Psoas muscle (tissue), 8 donors: ENCODE data around the gene MAS1L. TPM values are rescaled to one million over a fixed set of nuclear protein-coding genes. Genes with fewer than 3 reads are reported as not detected.

Experiments used
- ATAC-seq, 4 donors: fragments of 200-7000 bp; cut with Tn5 transposase; one replicate each; pipeline ENCODE4 v1.9.1; 2020; ENCODE audit warnings: moderate library complexity in 3 of 4, mild to moderate bottlenecking in 2 of 4
- DNase-seq, 2 donors: peaks; one replicate each; pipeline ENCODE4 v3.0.0-alpha.2; 2020
- H3K27ac ChIP-seq: fragments of 200-600 bp; one replicate; pipeline ENCODE4 v1.8.0; 2022
- H3K27me3 ChIP-seq, 3 donors: fragments of 200-600 bp in 1 of 3; one replicate each; pipeline versions ENCODE4 v1.6.1 to v1.8.0; 2013 to 2022; ENCODE audit warnings: low read length in 2 of 3, mild to moderate bottlenecking in 2 of 3, moderate library complexity in 1 of 3; ENCODE audit not compliant: insufficient read depth in 3 of 3
- H3K36me3 ChIP-seq, 2 donors: fragments of 200-600 bp in 1 of 2; one replicate each; pipeline versions ENCODE4 v1.6.1 to v1.8.0; 2013 to 2022; ENCODE audit warnings: low read depth in 1 of 2, mild to moderate bottlenecking in 1 of 2, moderate library complexity in 1 of 2; ENCODE audit not compliant: insufficient read depth in 1 of 2
- H3K4me1 ChIP-seq: fragments of 200-600 bp; one replicate; pipeline ENCODE4 v1.8.0; 2022
- H3K4me3 ChIP-seq: fragments of 200-600 bp; one replicate; pipeline ENCODE4 v1.8.0; 2022; ENCODE audit warnings: mild to moderate bottlenecking
- H3K9me3 ChIP-seq: fragments of 200-600 bp; one replicate; pipeline ENCODE4 v1.8.0; 2022
- WGBS, 3 donors: extraction: QIAGEN DNeasy Blood & Tissue Kit; methylation state at CpG; one replicate each; pipeline versions ENCODE4 v1.1.6 to v1.1.7; 2013; 5-methylcytosine and 5-hydroxymethylcytosine counted together
- intact Hi-C, 2 donors: fragments of 100-400 bp; cut with DNase I; formaldehyde crosslinking; loops; one replicate each; pipeline versions ENCODE4 v1.11.0 to v1.14.2; 2022
- polyA plus RNA-seq, 3 donors: library from polyadenylated mRNA; stranded (reverse); fragments of 200-250 nt; gene quantifications; one replicate each; pipeline ENCODE4 v1.2.3, GENCODE V29; 2013
- total RNA-seq, 4 donors: library from RNA; stranded (reverse); fragmentation: NEBNext Ultra II Directional in 2 of 4; extraction: Animal tissue kit (Norgen Biotek cat#: 25700) in 2 of 4; gene quantifications; one replicate each; pipeline versions ENCODE4 v1.2.1 to v1.2.4, GENCODE V29; 2021 to 2023
- TF ChIP-seq, protein P1 (sequence below): fragments of 200-600 bp; IDR thresholded peaks from one replicate; pipeline ENCODE4 v1.8.0; 2022; ENCODE audit warnings: antibody characterized with exemption
- donor health status: healthy with polysubstance abuse.
- donor health status: DM: no; HTN: no; CAD: no; lungs with moderate emphysema.
- donor health status: Bipolar disorder and iron deficiency.
- donor health status: healthy.
- donor health status: DM: yes; HTN: yes; CAD: no.
- donor health status: DM: no; HTN: no; CAD: no.
- donor health status: DM: no; HTN: no; CAD: no.
- donor health status: DM: yes; HTN: yes; CAD: no.

MAS1L gene
- total and polyA plus RNA-seq, 7 donors, result not detected

DNA sequence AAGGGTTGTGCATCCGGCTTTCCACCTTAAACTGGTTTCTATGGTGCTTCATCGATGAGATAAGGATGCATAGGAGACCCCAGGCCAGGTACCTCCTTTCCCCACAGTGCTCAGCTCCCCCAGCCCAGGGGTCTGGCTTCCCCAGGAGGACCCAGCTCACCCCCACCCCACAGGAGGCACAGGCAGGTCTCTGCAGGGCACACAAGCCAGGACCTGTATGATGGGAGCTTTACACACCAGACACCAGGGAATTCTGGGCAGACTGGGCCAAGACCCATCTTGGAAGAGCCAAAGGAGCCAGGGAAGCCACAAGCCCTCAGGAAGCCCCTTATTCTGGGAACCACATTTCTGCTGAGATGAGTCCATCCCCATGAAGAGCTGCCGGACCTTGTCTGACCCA is 42.2 kb upstream of the MAS1L start:
- no peaks in the 10 kb centered on the region for H3K36me3 ChIP-seq
- H3K4me1 ChIP-seq, result no peaks in the 10 kb centered on the region
- DNase-seq (no peak), ATAC-seq (no peak)
- intact Hi-C loops, result no loop called here
- H3K27me3 ChIP-seq, result no peaks in the 10 kb centered on the region
- TF ChIP-seq, protein P1, sequence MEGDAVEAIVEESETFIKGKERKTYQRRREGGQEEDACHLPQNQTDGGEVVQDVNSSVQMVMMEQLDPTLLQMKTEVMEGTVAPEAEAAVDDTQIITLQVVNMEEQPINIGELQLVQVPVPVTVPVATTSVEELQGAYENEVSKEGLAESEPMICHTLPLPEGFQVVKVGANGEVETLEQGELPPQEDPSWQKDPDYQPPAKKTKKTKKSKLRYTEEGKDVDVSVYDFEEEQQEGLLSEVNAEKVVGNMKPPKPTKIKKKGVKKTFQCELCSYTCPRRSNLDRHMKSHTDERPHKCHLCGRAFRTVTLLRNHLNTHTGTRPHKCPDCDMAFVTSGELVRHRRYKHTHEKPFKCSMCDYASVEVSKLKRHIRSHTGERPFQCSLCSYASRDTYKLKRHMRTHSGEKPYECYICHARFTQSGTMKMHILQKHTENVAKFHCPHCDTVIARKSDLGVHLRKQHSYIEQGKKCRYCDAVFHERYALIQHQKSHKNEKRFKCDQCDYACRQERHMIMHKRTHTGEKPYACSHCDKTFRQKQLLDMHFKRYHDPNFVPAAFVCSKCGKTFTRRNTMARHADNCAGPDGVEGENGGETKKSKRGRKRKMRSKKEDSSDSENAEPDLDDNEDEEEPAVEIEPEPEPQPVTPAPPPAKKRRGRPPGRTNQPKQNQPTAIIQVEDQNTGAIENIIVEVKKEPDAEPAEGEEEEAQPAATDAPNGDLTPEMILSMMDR, result no peak
- no peak overlapping the region for H3K4me3 ChIP-seq
- H3K9me3 ChIP-seq, result no peaks in the 10 kb centered on the region
- no peak overlapping the region for H3K27ac ChIP-seq
- 83 to 87% (median 85%) methylated on average over 3 of the region's 3 CpGs for WGBS, 3 donors

DNA sequence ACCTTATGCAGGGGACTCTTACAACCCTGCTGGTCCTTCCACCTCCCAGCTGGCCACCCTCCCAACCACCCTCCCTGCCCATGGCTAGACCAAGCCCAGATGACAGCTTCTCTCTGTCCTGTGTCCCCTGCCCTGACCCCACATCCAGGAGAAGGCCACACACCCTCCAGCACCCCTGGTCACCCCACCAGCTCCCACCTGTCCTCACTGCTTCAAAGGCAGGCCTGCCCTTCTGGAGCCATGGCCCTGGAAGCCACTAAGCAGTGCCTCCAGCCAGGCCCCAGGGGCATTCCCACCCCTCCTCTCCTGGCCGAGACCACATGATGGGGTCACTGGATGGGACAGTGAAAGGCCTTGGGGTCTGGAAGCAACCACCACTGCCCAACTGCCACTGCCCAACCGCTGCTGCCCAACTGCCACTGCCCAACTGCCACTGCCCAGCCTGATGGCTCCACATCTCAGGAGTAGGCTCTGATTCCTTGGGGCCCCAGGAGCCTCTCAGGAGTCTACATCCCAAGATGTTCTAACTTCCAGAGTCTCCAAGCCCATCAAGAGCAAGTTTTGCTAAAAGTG is 41.3 kb upstream of the MAS1L start:
- Histone ChIP-seq H3K36me3 (no peaks in the 10 kb centered on the region), H3K9me3 (no peaks in the 10 kb centered on the region), H3K4me3 (no peak overlapping the region), H3K27ac (no peak overlapping the region), H3K27me3 (no peaks in the 10 kb centered on the region), H3K4me1 (no peaks in the 10 kb centered on the region)
- intact Hi-C loops, result no loop called here
- TF ChIP-seq, protein P1, result no peak
- ATAC-seq (no peak), DNase-seq (no peak)
- WGBS, 3 donors, result 75 to 94% (median 94%) methylated on average over 2 of the region's 2 CpGs

DNA sequence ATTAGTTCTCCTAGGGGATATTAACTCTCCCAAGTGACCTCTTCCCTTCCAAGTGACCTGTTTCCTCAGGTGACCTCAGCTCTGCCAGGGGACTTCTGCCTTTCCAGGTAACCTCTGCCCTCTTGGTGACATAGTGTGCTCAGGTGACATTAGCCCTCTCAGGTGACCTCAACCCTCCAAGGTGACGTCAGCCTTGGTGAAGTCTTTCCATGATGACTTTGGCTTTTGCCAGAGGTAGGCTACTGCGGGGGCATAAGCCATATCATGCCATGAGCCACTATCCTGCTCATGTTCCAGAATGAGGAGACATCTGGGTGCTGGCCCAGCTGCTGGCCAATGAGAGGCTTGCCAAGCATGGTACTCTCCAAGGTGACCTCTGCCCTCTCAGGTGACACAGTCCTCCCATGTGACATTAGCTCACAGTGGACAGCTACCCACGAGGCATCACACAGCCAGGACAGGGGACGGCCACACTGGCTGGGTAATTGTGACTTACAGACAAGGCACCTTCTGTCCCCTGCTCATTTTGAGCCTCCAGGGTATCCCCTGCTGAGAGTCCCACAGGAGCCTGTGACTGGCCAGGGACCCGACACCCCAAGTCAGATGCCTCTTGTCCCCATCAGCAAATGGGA is 40.7 kb upstream of the MAS1L start:
- Histone ChIP-seq H3K4me3 (no peak overlapping the region), H3K4me1 (no peaks in the 10 kb centered on the region), H3K36me3 (no peaks in the 10 kb centered on the region), H3K27me3 (no peaks in the 10 kb centered on the region), H3K27ac (no peak overlapping the region), H3K9me3 (no peaks in the 10 kb centered on the region)
- DNase-seq, result no peak
- no peak for ATAC-seq
- intact Hi-C loops, result no loop called here
- 72 to 84% (median 74%) methylated on average over 5 of the region's 5 CpGs for WGBS, 3 donors
- TF ChIP-seq, protein P1, result no peak

DNA sequence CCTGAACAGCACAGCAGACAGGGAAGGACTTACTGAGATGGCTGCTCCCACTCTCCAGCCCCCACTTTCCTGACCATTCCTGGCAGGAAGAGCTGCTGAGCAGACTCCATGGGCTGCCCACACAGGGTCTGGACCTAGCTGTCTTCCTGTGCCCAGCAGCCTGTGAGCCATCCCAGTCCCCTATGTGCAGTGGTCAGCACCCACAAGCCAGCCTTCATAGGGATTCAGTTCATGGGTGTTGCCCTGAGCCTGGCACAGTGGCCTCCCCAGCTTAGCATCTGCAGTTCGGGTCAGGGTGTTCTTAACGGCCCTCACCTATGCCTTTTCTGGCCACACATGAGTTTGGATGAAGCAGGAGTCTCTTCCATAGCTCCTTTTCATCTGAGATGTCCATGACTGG is 39.8 kb upstream of the MAS1L start:
- Histone ChIP-seq H3K4me3 (no peak overlapping the region), H3K36me3 (no peaks in the 10 kb centered on the region), H3K9me3 (no peaks in the 10 kb centered on the region), H3K4me1 (no peaks in the 10 kb centered on the region), H3K27ac (no peak overlapping the region), H3K27me3 (no peaks in the 10 kb centered on the region)
- no peak for DNase-seq
- TF ChIP-seq, protein P1, result no peak
- 49 to 60% (median 56%) methylated on average over 2 of the region's 2 CpGs for WGBS, 3 donors
- no peak for ATAC-seq
- intact Hi-C loops, result no loop called here

DNA sequence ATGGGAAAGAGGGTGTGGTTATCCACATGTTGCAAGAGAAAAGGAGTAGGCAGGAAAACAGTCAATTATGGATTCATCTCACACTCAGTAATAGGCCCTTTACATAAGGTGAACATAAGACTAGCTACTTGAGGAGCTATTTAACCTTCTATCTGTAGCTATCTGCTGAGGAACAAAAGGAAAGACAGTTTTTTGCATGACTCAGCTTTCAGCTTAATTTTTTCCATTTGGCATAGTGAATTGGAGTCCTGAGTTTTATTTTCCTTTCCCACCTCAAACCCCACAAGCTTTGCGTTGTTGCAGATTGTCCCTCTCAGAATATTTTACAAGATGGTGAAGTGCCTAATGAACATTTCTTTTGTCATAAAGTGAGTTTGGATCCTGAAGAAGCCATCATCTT is 39.4 kb upstream of the MAS1L start:
- 70 to 92% (median 82%) methylated on average over 1 of the region's 1 CpG for WGBS, 3 donors
- no peak for ATAC-seq
- H3K27ac ChIP-seq, result no peak overlapping the region
- DNase-seq, result no peak
- no peaks in the 10 kb centered on the region for H3K9me3 ChIP-seq
- H3K4me1 ChIP-seq, result no peaks in the 10 kb centered on the region
- no peak overlapping the region for H3K4me3 ChIP-seq
- no peaks in the 10 kb centered on the region for H3K27me3 ChIP-seq
- no peaks in the 10 kb centered on the region for H3K36me3 ChIP-seq
- intact Hi-C loops, result no loop called here
- TF ChIP-seq, protein P1, result no peak
